ENCODE measurements around the gene IFNLR1.

GRCh38 chr1:24113641-24114033, 73.5 kb downstream of the IFNLR1 start:
- TF ChIP-seq CTCF (IDR thresholded peaks at IDR 0.05; ENCODE audit: insufficient read depth, low read length, poor library complexity, severe bottlenecking) (no peak), EZH2phosphoT487 (conservative IDR thresholded peaks at IDR 0.05; ENCODE audit: low read length) (no peak)

All from SU-DHL-6 (cell line).